B cell (primary cell): Measurements from ENCODE around the gene IQCK. TPM values are rescaled to one million over a fixed set of nuclear protein-coding genes. Genes with fewer than 3 reads are reported as not detected.

Experiments
- ATAC-seq: fragments of 200-7000 bp; cut with Tn5 transposase; one replicate; pipeline ENCODE4 v1.10.0; 2021; ENCODE audit warnings: low read depth, mild to moderate bottlenecking, moderate number of reproducible peaks, moderate library complexity
- CTCF ChIA-PET: fragments of 350-600 bp; sonication (Branson Sonifier 250); formaldehyde crosslinking; loops from one replicate; lab custom pipeline; 2021; ENCODE audit warnings: antibody characterized with exemption, inconsistent platforms; lab: Charles Lee
- POLR2A ChIA-PET: fragments of 350-600 bp; sonication (Branson Sonifier 250); formaldehyde crosslinking; loops from one replicate; lab custom pipeline; 2021; ENCODE audit warnings: antibody characterized with exemption; lab: Charles Lee
- DNase-seq: peaks from one replicate; pipeline ENCODE4 v3.0.0; 2013
- H2AFZ ChIP-seq: 2 replicates; pipeline ENCODE4 v1.6.1; 2012; ENCODE audit warnings: mild to moderate bottlenecking, low read depth, low read length; ENCODE audit not compliant: insufficient read depth, poor library complexity, severe bottlenecking
- H3K27ac ChIP-seq, 2 donors: 1 replicate in 1 of 2; 2 replicates in 1 of 2; pipeline ENCODE4 v1.5.1; 2012 to 2013; ENCODE audit warnings: low read length in 2 of 2, mild to moderate bottlenecking in 2 of 2, moderate library complexity in 1 of 2
- H3K27me3 ChIP-seq, 4 experiments: fragments of 200-600 bp in 1 of 4; sonication (generic) in 1 of 4; replicated peaks in 1 of 4; 1 replicate in 2 of 4; 2 replicates in 2 of 4; pipeline versions ENCODE4 v1.6.1 to v1.7.0; 2013 to 2016; ENCODE audit warnings: low read length in 3 of 4, mild to moderate bottlenecking in 2 of 4, mixed read lengths in 1 of 4, moderate library complexity in 1 of 4; ENCODE audit not compliant: insufficient read depth in 4 of 4, control insufficient read depth in 3 of 4; ENCODE audit errors: control extremely low read depth in 1 of 4
- H3K36me3 ChIP-seq, 2 experiments: replicated peaks in 1 of 2; 1 replicate in 1 of 2; 2 replicates in 1 of 2; pipeline versions ENCODE4 v1.6.1 to v1.7.1; 2013; ENCODE audit warnings: low read length in 1 of 2; ENCODE audit not compliant: insufficient read depth in 2 of 2, control insufficient read depth in 1 of 2; ENCODE audit errors: control extremely low read depth in 1 of 2, extremely low read depth in 1 of 2
- H3K4me1 ChIP-seq, 2 donors: fragments of 200-600 bp in 1 of 2; sonication (generic) in 1 of 2; 1 replicate in 1 of 2; 2 replicates in 1 of 2; pipeline versions ENCODE4 v1.5.1 to v1.6.1; 2013 to 2017; ENCODE audit warnings: low read length in 2 of 2; ENCODE audit not compliant: control insufficient read depth in 2 of 2, insufficient read depth in 2 of 2
- H3K4me2 ChIP-seq: replicated peaks from 2 replicates; pipeline ENCODE3; 2012; ENCODE audit warnings: mild to moderate bottlenecking, low read depth, low read length; ENCODE audit not compliant: poor library complexity, severe bottlenecking
- H3K4me3 ChIP-seq, 5 experiments: fragments of 200-600 bp in 1 of 5; sonication (generic) in 1 of 5; 1 replicate in 3 of 5; 2 replicates in 2 of 5; pipeline versions ENCODE4 v1.5.1 to v1.7.0; 2011 to 2016; ENCODE audit warnings: low read length in 4 of 5, mild to moderate bottlenecking in 4 of 5, low read depth in 2 of 5, control low read depth in 1 of 5, moderate library complexity in 1 of 5; ENCODE audit not compliant: insufficient read depth in 1 of 5; ENCODE audit errors: control extremely low read depth in 1 of 5, extremely low read depth in 1 of 5
- H3K79me2 ChIP-seq: fragments of 200-600 bp; sonication (generic); one replicate; pipeline ENCODE4 v1.6.0; 2016; ENCODE audit warnings: low read length; ENCODE audit not compliant: control insufficient read depth, insufficient read depth
- H3K9ac ChIP-seq: fragments of 200-600 bp; sonication (generic); 2 replicates; pipeline ENCODE4 v1.6.1; 2017; ENCODE audit warnings: mild to moderate bottlenecking, low read length, moderate library complexity
- H3K9me3 ChIP-seq, 3 donors: one replicate each; pipeline versions ENCODE4 v1.6.1 to v1.7.1; 2013; ENCODE audit warnings: low read length in 2 of 3; ENCODE audit not compliant: control insufficient read depth in 2 of 3, insufficient read depth in 1 of 3; ENCODE audit errors: control extremely low read depth in 1 of 3
- H4K20me1 ChIP-seq: 2 replicates; pipeline ENCODE4 v1.6.0; 2012; ENCODE audit warnings: mild to moderate bottlenecking, low read length; ENCODE audit not compliant: insufficient read depth, control insufficient read depth, poor library complexity, severe bottlenecking
- H3K27ac Mint-ChIP-seq: one replicate; pipeline ENCODE4 v1.8.0; 2021; ENCODE audit warnings: mixed read lengths
- H3K27me3 Mint-ChIP-seq: one replicate; pipeline ENCODE4 v1.8.0; 2021; ENCODE audit warnings: mixed read lengths
- H3K4me1 Mint-ChIP-seq: one replicate; pipeline ENCODE4 v1.8.0; 2021; ENCODE audit warnings: mixed read lengths
- H3K4me3 Mint-ChIP-seq: one replicate; pipeline ENCODE4 v1.8.0; 2021; ENCODE audit warnings: mixed read lengths
- H3K9me3 Mint-ChIP-seq: one replicate; pipeline ENCODE4 v1.8.0; 2022; ENCODE audit warnings: mixed read lengths; ENCODE audit not compliant: insufficient read depth
- CTCF ChIP-seq: fragments of 200-600 bp; IDR thresholded peaks from one replicate; pipeline ENCODE4 v1.8.0; 2022; ENCODE audit warnings: antibody characterized with exemption, mild to moderate bottlenecking
- EZH2 ChIP-seq: IDR thresholded peaks from 2 replicates; pipeline ENCODE4 v1.6.1; 2012; ENCODE audit warnings: borderline replicate concordance, low read depth, mild to moderate bottlenecking, moderate library complexity, low read length; ENCODE audit not compliant: insufficient read depth, poor library complexity, severe bottlenecking
- WGBS: methylation state at CpG from one replicate; pipeline ENCODE4 v1.1.5; 2013; ENCODE audit warnings: missing lambda C conversion rate; ENCODE audit not compliant: insufficient coverage; 5-methylcytosine and 5-hydroxymethylcytosine counted together
- intact Hi-C: fragments of 100-400 bp; cut with micrococcal nuclease; formaldehyde crosslinking; loops from one replicate; pipeline ENCODE4 v1.10.0; 2022
- polyA plus RNA-seq: library from polyadenylated mRNA; depleted of rRNA; stranded (reverse); fragments of >200 nt; gene quantifications from 2 replicates; pipeline ENCODE4 v1.2.3, GENCODE V29; 2012
- total RNA-seq, 2 donors: library from RNA; stranded (reverse); fragments of 120-200 nt in 1 of 2; gene quantifications; 1 replicate in 1 of 2; 2 replicates in 1 of 2; pipeline versions ENCODE4 v1.2.3 to v1.2.4, GENCODE V29; 2013 to 2022

IQCK gene
- total and polyA plus RNA-seq, 2 donors (not counting 1 experiment from before 2014, with no cell fraction given): 1.00 to 3.0 TPM

GRCh38 chr16:19691161-19691711, 26.8 kb upstream of the IQCK start:
- 97% methylated on average over 14 of the region's 14 CpGs for WGBS
- Histone ChIP-seq H3K4me1 (no peaks in the 10 kb centered on the region), H2AFZ (no peak overlapping the region), H3K4me3 (no peak overlapping the region), H3K9me3 (no peaks in the 10 kb centered on the region), H3K27me3 (no peaks in the 10 kb centered on the region), H3K4me2 (no peak overlapping the region), H4K20me1 (no peaks in the 10 kb centered on the region), H3K9ac (no peak overlapping the region), H3K36me3 (peaks cover 0 to 34% of the 10 kb centered on the region in 2 experiments), H3K27ac (no peak overlapping the region), H3K79me2 (no peaks in the 10 kb centered on the region)
- Mint-ChIP-seq H3K4me3 (no peak overlapping the region), H3K27ac (no peak overlapping the region), H3K4me1 (no peaks in the 10 kb centered on the region), H3K9me3 (no peaks in the 10 kb centered on the region), H3K27me3 (no peaks in the 10 kb centered on the region)
- DNase-seq (no peak), ATAC-seq (no peak)
- TF ChIP-seq EZH2: no peak
- no peak for TF ChIP-seq CTCF
- intact Hi-C loops: no loop called here
- POLR2A ChIA-PET: no interaction called here
- CTCF ChIA-PET: interaction anchor here (0.7 kb wide), 1 partner anchor 189 kb away, joined by 4 read pairs; no protein-coding TSS in a partner anchor

DNA sequence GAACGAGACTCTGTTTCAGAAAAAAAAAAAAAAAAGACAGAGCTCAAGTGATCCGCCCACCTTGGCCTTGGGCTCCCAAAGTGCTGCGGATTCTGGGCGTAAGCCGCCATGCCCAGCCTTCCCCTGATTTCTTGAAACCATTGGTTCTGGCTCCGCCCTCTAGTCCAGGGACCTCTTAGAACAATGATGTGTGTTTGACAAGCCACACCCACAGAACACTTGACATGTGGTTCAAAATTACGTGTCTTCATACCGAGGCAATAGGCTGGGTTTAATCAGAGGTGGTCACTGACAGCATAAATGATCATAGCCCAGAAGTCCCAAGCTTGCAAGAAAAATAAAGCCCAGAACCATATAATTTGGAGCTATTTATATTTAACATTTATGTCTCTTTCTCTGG, 23.1 kb upstream of the IQCK start:
- DNase-seq (no peak), ATAC-seq (no peak)
- no peak overlapping the region for H3K9ac ChIP-seq
- no peaks in the 10 kb centered on the region for H3K4me1 Mint-ChIP-seq
- H3K4me1 ChIP-seq: no peaks in the 10 kb centered on the region
- no peak overlapping the region for H2AFZ ChIP-seq
- no peak overlapping the region for H3K4me3 Mint-ChIP-seq
- H3K9me3 Mint-ChIP-seq: no peaks in the 10 kb centered on the region
- POLR2A ChIA-PET: interaction anchor here (0.7 kb wide), 1 partner anchor 358 kb away, joined by 4 read pairs; no protein-coding TSS in a partner anchor
- no peaks in the 10 kb centered on the region for H3K79me2 ChIP-seq
- no peak overlapping the region for H3K4me2 ChIP-seq
- H3K27me3 Mint-ChIP-seq: no peaks in the 10 kb centered on the region
- no peaks in the 10 kb centered on the region for H4K20me1 ChIP-seq
- intact Hi-C loops: no loop called here
- H3K4me3 ChIP-seq: no peak overlapping the region
- peaks cover 0 to 40% of the 10 kb centered on the region in 2 experiments for H3K36me3 ChIP-seq
- CTCF ChIA-PET: interaction anchor here (0.6 to 0.7 kb wide), 2 partner anchors 22 to 132 kb away, joined by 3 read pairs; no protein-coding TSS in a partner anchor
- H3K27ac Mint-ChIP-seq: no peak overlapping the region
- no peak overlapping the region for H3K27ac ChIP-seq
- no peak for TF ChIP-seq EZH2
- no peak for TF ChIP-seq CTCF
- H3K9me3 ChIP-seq: no peaks in the 10 kb centered on the region
- no peaks in the 10 kb centered on the region for H3K27me3 ChIP-seq
- WGBS: 98% methylated on average over 6 of the region's 8 CpGs
